ENCODE data around the gene GDA.

GDA gene

DNA sequence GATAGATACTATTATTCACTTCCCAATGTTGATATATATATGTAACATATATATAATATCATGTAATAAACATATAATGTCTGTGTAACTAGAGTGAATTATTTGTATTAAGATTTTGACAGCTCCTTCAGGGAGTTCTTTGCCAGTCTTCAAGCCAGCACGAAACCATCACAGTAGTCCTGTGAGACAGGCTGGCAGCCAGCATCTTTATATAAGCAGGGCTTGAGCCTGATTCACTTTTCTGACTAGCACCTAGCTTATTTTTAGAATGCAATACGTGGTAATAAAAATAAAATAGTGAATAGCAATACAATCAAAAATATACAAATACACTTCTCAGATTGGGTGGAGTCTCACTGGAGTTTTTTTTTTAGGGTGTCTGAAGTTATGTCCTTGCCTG lies 20.7 kb upstream of the GDA start:
- DNase-seq (ENCODE audit: low read depth, low spot score), result no peak
- POLR2A ChIA-PET, result no interaction called here
- H3K4me3 ChIP-seq (ENCODE audit: low read depth, low read length), result no peak overlapping the region
- TF ChIP-seq, protein P1, sequence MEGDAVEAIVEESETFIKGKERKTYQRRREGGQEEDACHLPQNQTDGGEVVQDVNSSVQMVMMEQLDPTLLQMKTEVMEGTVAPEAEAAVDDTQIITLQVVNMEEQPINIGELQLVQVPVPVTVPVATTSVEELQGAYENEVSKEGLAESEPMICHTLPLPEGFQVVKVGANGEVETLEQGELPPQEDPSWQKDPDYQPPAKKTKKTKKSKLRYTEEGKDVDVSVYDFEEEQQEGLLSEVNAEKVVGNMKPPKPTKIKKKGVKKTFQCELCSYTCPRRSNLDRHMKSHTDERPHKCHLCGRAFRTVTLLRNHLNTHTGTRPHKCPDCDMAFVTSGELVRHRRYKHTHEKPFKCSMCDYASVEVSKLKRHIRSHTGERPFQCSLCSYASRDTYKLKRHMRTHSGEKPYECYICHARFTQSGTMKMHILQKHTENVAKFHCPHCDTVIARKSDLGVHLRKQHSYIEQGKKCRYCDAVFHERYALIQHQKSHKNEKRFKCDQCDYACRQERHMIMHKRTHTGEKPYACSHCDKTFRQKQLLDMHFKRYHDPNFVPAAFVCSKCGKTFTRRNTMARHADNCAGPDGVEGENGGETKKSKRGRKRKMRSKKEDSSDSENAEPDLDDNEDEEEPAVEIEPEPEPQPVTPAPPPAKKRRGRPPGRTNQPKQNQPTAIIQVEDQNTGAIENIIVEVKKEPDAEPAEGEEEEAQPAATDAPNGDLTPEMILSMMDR (IDR thresholded peaks at IDR 0.05; ENCODE audit: insufficient read depth, low read length, missing control alignments), result no peak
- CTCF ChIA-PET, result interaction anchor here (0.6 kb wide), 1 partner anchor 27 kb away, joined by 3 read pairs; no protein-coding TSS in a partner anchor

DNA sequence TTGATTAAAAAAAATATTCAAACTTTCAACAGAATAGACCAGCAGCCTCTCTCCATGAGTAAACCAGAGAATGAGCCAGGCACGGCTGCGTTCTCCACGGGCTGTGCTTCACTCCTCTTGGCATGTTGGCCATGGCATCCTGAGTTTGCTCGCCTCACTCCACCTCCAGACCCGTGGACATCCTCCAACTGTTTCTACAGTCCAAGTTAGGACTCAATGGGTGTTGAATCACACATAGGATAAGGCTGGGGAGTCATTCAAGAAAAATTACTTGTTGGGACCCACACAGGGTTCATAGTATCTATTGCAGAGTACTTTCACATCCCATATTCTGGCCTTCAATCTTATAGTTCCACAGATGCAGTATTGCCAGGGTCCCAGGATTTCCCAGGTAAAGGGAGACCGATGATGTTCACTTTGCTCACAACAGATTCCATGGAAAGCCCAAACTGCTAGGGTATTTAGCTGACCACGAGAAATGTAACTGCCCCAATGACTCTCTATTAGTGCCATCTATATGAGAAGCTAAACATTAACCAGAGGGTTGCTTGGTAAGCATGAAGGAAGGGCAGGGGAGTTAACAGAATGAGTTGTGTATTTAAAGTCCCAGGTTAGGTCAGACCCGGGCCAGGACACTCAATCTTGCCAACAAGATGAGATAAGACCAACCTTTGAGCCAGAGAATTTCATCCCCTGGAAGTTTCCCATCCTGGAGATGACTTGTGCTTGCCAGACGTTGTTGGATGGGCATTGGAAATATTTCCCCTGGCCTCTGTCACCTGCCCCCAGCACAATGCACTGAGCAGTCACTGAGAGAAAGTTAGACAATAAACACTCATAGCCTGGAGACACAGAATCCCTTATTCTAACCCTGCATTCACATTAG lies 19.7 kb upstream of the GDA start:
- ChIA-PET POLR2A (no interaction called here), CTCF (no interaction called here)
- no peak for DNase-seq (ENCODE audit: low read depth, low spot score)
- no peak overlapping the region for H3K4me3 ChIP-seq (ENCODE audit: low read depth, low read length)
- TF ChIP-seq, protein P1 (IDR thresholded peaks at IDR 0.05; ENCODE audit: insufficient read depth, low read length, missing control alignments), result no peak

DNA sequence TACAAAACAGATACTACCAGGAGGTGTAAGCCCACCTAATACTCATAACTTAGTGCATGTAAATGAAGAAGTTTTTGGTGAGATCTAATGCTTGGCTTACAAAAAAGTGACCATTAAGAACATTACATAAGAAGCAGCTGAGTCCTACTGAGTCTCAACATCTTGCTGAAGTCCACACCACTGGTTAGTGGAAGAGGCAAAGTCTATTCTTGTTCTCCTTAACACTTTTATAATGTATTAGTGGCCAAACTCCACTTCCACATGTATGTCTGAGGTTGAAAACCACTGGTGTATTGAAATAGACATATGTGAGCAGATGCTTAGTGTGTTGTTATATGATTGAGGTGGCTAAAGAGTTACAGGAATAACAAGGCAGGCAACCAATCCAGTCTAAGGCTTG lies 18.9 kb upstream of the GDA start:
- POLR2A ChIA-PET, result no interaction called here

DNA sequence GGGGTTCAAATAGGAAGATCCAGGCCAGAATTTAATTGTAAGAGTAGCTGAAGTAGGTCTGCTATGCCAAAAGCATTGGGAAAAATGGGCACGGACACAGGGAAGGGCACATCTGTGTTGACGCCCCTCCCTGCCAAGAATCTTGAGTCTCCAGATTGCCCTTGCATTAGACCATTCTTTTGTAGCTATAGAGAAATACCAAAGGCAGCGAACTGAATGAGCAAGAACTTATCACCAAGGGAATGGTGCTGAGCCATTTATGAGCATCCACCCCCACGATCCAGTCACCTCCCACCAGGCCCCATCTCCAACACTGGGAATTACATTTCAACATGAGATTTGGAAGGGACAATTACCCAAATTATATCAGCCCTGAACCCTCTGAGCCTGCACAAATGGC lies 18.0 kb upstream of the GDA start:
- no peak overlapping the region for H3K4me3 ChIP-seq (ENCODE audit: low read depth, low read length)
- CTCF ChIA-PET, result no interaction called here
- DNase-seq (ENCODE audit: low read depth, low spot score), result no peak
- TF ChIP-seq, protein P1 (IDR thresholded peaks at IDR 0.05; ENCODE audit: insufficient read depth, low read length, missing control alignments), result no peak
- POLR2A ChIA-PET, result no interaction called here

More for the DNA sequence above, 18.9 kb upstream of the GDA start:
- TF ChIP-seq, protein P1 (IDR thresholded peaks at IDR 0.05; ENCODE audit: insufficient read depth, low read length, missing control alignments), result no peak
- no peak overlapping the region for H3K4me3 ChIP-seq (ENCODE audit: low read depth, low read length)
- DNase-seq (ENCODE audit: low read depth, low spot score), result no peak
- CTCF ChIA-PET, result no interaction called here

DNA sequence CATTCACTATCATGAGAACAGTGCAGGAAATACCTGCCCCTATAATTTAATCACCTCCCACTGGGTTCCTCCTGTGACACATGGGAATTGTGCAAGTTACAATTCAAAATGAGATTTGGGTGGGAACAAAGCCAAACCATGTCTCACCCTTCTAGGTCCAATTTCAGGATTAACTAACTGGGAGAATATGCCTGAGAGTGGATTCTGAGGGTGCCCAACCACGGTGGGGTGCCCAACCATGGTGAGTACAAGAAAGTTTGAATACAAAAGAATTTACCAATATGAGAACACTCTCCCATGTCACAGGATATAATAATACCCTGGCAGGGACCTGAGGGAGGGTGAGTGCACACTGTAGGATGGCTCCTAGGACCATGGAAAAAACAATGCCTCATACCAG lies 17.2 kb upstream of the GDA start:
- POLR2A ChIA-PET, result no interaction called here
- H3K4me3 ChIP-seq (ENCODE audit: low read depth, low read length), result no peak overlapping the region
- TF ChIP-seq, protein P1 (IDR thresholded peaks at IDR 0.05; ENCODE audit: insufficient read depth, low read length, missing control alignments), result no peak
- CTCF ChIA-PET, result no interaction called here
- no peak for DNase-seq (ENCODE audit: low read depth, low spot score)

DNA sequence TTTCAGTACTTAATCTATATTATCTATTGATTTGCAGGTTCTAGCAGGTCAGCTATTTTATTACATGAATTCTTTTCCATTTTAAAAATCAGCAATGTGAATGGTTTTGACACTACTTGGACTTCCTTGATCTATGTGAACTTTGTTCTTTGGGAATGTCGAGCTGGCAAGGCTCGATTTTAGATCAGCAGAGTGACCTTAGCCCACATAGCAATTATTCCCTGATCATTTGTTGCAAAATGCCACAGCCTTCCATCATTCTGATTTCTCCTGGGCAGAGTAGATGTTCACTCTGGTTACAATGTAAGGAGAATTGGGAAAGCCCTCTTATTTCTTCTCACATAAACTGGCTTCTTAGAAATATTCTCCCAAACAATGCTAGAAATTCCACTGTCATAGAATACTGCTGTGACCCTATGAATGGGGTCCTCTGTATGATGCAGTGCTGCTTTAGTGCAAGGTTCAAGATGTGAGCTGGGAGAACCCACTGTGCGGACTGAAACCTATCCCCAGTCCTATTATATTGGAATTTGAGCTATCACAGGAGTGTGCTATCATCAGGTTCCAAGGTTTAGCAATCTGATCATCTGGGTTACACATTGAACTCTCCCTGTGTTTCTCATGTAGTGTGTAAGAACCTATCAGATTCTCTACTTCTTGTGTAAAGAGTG lies 15.7 kb upstream of the GDA start:
- ChIA-PET POLR2A (interaction anchor here (0.7 kb wide), 1 partner anchor 218 kb away, joined by 3 read pairs; no protein-coding TSS in a partner anchor), CTCF (no interaction called here)

More for the DNA sequence above, 15.7 kb upstream of the GDA start:
- H3K4me3 ChIP-seq (ENCODE audit: low read depth, low read length), result no peak overlapping the region
- TF ChIP-seq, protein P1 (IDR thresholded peaks at IDR 0.05; ENCODE audit: insufficient read depth, low read length, missing control alignments), result no peak
- no peak for DNase-seq (ENCODE audit: low read depth, low spot score)
